Lung (tissue), 13 donors: ENCODE measurements around the gene KIF22. TPM values are rescaled to one million over a fixed set of nuclear protein-coding genes. Genes with fewer than 3 reads are reported as not detected.

Experiments
- ATAC-seq: fragments of 200-7000 bp; cut with Tn5 transposase; one replicate; pipeline ENCODE4 v1.9.1; 2020; ENCODE audit warnings: moderate number of reproducible peaks; ENCODE audit not compliant: insufficient read depth, low FRiP score
- DNase-seq, 3 donors: peaks; one replicate each; pipeline ENCODE4 v3.0.0-alpha.2; 2013 to 2017
- H3K27ac ChIP-seq, 2 donors: one replicate each; pipeline ENCODE4 v1.5.1; 2013; ENCODE audit warnings: mild to moderate bottlenecking in 2 of 2, moderate library complexity in 2 of 2, control low read depth in 1 of 2, inconsistent platforms in 1 of 2, low read depth in 1 of 2, low read length in 1 of 2
- H3K27me3 ChIP-seq, 3 donors: one replicate each; pipeline ENCODE4 v1.5.1; 2013; ENCODE audit warnings: low read length in 2 of 3; ENCODE audit not compliant: control insufficient read depth in 3 of 3, insufficient read depth in 3 of 3
- H3K36me3 ChIP-seq, 4 donors: one replicate each; pipeline ENCODE4 v1.5.1; 2013; ENCODE audit warnings: low read length in 4 of 4, mild to moderate bottlenecking in 1 of 4, moderate library complexity in 1 of 4; ENCODE audit not compliant: control insufficient read depth in 4 of 4, insufficient read depth in 4 of 4
- H3K4me1 ChIP-seq, 5 donors: one replicate each; pipeline ENCODE4 v1.5.1; 2013; ENCODE audit warnings: low read length in 5 of 5, mild to moderate bottlenecking in 2 of 5, moderate library complexity in 1 of 5; ENCODE audit not compliant: control insufficient read depth in 5 of 5, insufficient read depth in 5 of 5
- H3K4me3 ChIP-seq: one replicate; pipeline ENCODE4 v1.5.1; 2013; ENCODE audit warnings: mild to moderate bottlenecking, control low read depth, moderate library complexity
- H3K9ac ChIP-seq, 2 donors: one replicate each; pipeline ENCODE4 v1.5.1; 2013; ENCODE audit warnings: low read length in 2 of 2, control low read depth in 1 of 2; ENCODE audit not compliant: insufficient read depth in 1 of 2
- H3K9me3 ChIP-seq, 4 donors: one replicate each; pipeline ENCODE4 v1.5.1; 2013; ENCODE audit warnings: low read length in 3 of 4, mild to moderate bottlenecking in 1 of 4, moderate library complexity in 1 of 4; ENCODE audit not compliant: control insufficient read depth in 4 of 4, insufficient read depth in 3 of 4
- CTCF ChIP-seq: IDR thresholded peaks from 2 replicates; pipeline ENCODE4 v1.5.1; 2012; ENCODE audit warnings: mild to moderate bottlenecking; ENCODE audit errors: control extremely low read depth, extremely low read depth
- WGBS, 2 donors: extraction: QIAGEN DNeasy Blood & Tissue Kit; methylation state at CpG; one replicate each; pipeline ENCODE4 v1.1.7; 2013; 5-methylcytosine and 5-hydroxymethylcytosine counted together
- polyA plus RNA-seq, 2 donors: library from polyadenylated mRNA; stranded (reverse); fragments of 200-250 nt; gene quantifications; one replicate each; pipeline ENCODE4 v1.2.1, GENCODE V29; 2013
- small RNA-seq: library from RNA; depleted of rRNA; stranded (forward); fragments of <200 nt; gene quantifications from one replicate; pipeline ENCODE3, GENCODE V24; 2014; ENCODE audit warnings: low replicate concordance
- total RNA-seq, 2 donors: library from RNA; depleted of rRNA in 1 of 2; stranded (reverse); fragments of >200 nt in 1 of 2; gene quantifications; one replicate each; pipeline ENCODE4 v1.2.1, GENCODE V29; 2014 to 2021
- donor health status: control.
- donor health status: control.
- donor health status: Bipolar disorder and iron deficiency.
- donor health status: healthy.
- donor health status: DM: yes; HTN: yes; CAD: no.

Gene KIF22
- total and polyA plus RNA-seq, 4 donors: 22.1 to 84.9 (median 25.9) TPM

DNA sequence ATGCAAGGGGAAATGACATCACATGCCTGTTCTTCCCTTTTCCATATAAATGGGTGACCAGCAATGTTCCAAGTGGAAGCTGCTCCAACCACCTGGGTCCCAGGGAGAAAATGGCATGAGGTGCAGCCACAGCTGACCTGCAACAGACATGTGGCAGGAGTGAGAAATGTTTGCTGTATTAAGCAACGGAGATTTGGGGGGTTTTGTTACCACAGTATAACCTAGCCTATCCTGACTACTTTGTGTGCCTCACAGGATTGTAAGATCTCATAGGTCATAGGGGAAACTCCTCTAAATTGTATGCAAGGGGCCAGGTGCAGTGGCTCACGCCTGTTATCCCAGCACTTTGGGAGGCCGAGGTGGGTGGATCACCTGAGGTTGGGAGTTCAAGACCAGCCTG lies 60.4 kb downstream of the KIF22 start:
- TF ChIP-seq CTCF: no peak

GRCh38 chr16:29852654-29853053 lies 62.1 kb downstream of the KIF22 start:
- WGBS, 2 donors: 46 to 54% methylated on average over 7 of the region's 7 CpGs
- H3K27me3 ChIP-seq: no peaks in the 10 kb centered on the region
- no peak for TF ChIP-seq CTCF
- peak; percentile 59 to 82 (median 76) for DNase-seq
- peak overlapping the region in 1 of 2 donors; percentile 34 for H3K27ac ChIP-seq
- H3K36me3 ChIP-seq: peaks cover 0 to 7% (median 0%) of the 10 kb centered on the region in 4 donors
- no peak overlapping the region for H3K9ac ChIP-seq
- H3K4me1 ChIP-seq: peaks cover 0 to 3% (median 0%) of the 10 kb centered on the region in 5 donors
- no peak for ATAC-seq
- no peaks in the 10 kb centered on the region for H3K9me3 ChIP-seq
- no peak overlapping the region for H3K4me3 ChIP-seq

More for the DNA sequence above, 60.4 kb downstream of the KIF22 start:
- no peak for DNase-seq
- H3K9ac ChIP-seq: no peak overlapping the region
- no peak for ATAC-seq
- peaks cover 0 to 3% (median 0%) of the 10 kb centered on the region in 5 donors for H3K4me1 ChIP-seq
- H3K36me3 ChIP-seq: peaks cover 0 to 19% (median 4%) of the 10 kb centered on the region in 4 donors
- H3K9me3 ChIP-seq: no peaks in the 10 kb centered on the region
- 91 to 94% methylated on average over 3 of the region's 3 CpGs for WGBS, 2 donors
- H3K27ac ChIP-seq: no peak overlapping the region
- H3K4me3 ChIP-seq: no peak overlapping the region
- no peaks in the 10 kb centered on the region for H3K27me3 ChIP-seq

- Histone ChIP-seq H3K9ac (no peak overlapping the region), H3K4me3 (no peak overlapping the region), H3K27ac (no peak overlapping the region), H3K9me3 (no peaks in the 10 kb centered on the region), H3K27me3 (no peaks in the 10 kb centered on the region), H3K4me1 (peaks cover 0 to 3% (median 0%) of the 10 kb centered on the region in 5 donors), H3K36me3 (peaks cover 0 to 10% (median 4%) of the 10 kb centered on the region in 4 donors)
- TF ChIP-seq CTCF: no peak
- no peak for DNase-seq
- ATAC-seq: no peak
- 87 to 91% methylated on average over 5 of the region's 5 CpGs for WGBS, 2 donors
Measured at GRCh38 chr16:29854520-29855100, 64.1 kb downstream of the KIF22 start.

Small RNA genes lying within 50 kb of the gene (small RNA-seq; reads per million reads assigned to genes)
- gene AC009133.6: not detected
- not detected for gene AC120114.4

Other genes with a start within 250 kb of the KIF22 start
- gene SPN, start 127.5 kb upstream of the KIF22 start, total RNA-seq: 10 to 100 TPM in 1 of 2 donors, 1 to 10 TPM in 1; 5.8 to 52.5 TPM
- gene SPN, start 127.5 kb upstream of the KIF22 start, polyA plus RNA-seq: 10 to 100 TPM; 10.5 to 14.4 TPM
- 10 to 100 TPM; 22.0 to 23.1 TPM for gene QPRT, start 111.6 kb upstream of the KIF22 start, total RNA-seq
- 1 to 10 TPM; 8.7 to 9.6 TPM for gene QPRT, start 111.6 kb upstream of the KIF22 start, polyA plus RNA-seq
- gene C16orf54, start 44.8 kb upstream of the KIF22 start, total RNA-seq: 1 to 10 TPM; 3.1 to 9.1 TPM
- gene C16orf54, start 44.8 kb upstream of the KIF22 start, polyA plus RNA-seq: 1 to 10 TPM; 2.8 to 6.0 TPM
- under 1 TPM in 1 of 2 donors, not detected in 1; 0.06 TPM for gene ZG16, start 12.5 kb upstream of the KIF22 start, total RNA-seq
- under 1 TPM; 0.01 to 0.04 TPM for gene ZG16, start 12.5 kb upstream of the KIF22 start, polyA plus RNA-seq
- gene MAZ, start 15.8 kb downstream of the KIF22 start, total RNA-seq: 100 to 1,000 TPM in 1 of 2 donors, 10 to 100 TPM in 1; 94.9 to 159 TPM
- gene MAZ, start 15.8 kb downstream of the KIF22 start, polyA plus RNA-seq: 100 to 1,000 TPM; 112 to 170 TPM
- gene PRRT2, start 21.4 kb downstream of the KIF22 start, total RNA-seq: 1 to 10 TPM; 1.2 to 6.5 TPM
- 1 to 10 TPM in 1 of 2 donors, under 1 TPM in 1; 0.49 to 1.8 TPM for gene PRRT2, start 21.4 kb downstream of the KIF22 start, polyA plus RNA-seq
- 10 to 100 TPM; 18.4 to 23.1 TPM for gene PAGR1, start 25.4 kb downstream of the KIF22 start, total RNA-seq
- gene PAGR1, start 25.4 kb downstream of the KIF22 start, polyA plus RNA-seq: 10 to 100 TPM; 29.8 to 43.2 TPM
- gene MVP, start 29.7 kb downstream of the KIF22 start, total RNA-seq: 100 to 1,000 TPM; 150 to 322 TPM
- gene MVP, start 29.7 kb downstream of the KIF22 start, polyA plus RNA-seq: 100 to 1,000 TPM; 239 to 267 TPM
- gene CDIPT, start 72.5 kb downstream of the KIF22 start, total RNA-seq: 10 to 100 TPM; 66.9 to 71.7 TPM
- gene CDIPT, start 72.5 kb downstream of the KIF22 start, polyA plus RNA-seq: 100 to 1,000 TPM in 1 of 2 donors, 10 to 100 TPM in 1; 75.0 to 105 TPM
- 10 to 100 TPM in 1 of 2 donors, 1 to 10 TPM in 1; 6.4 to 19.2 TPM for gene SEZ6L2, start 108.8 kb downstream of the KIF22 start, total RNA-seq
- gene SEZ6L2, start 108.8 kb downstream of the KIF22 start, polyA plus RNA-seq: 1 to 10 TPM; 4.6 to 5.8 TPM
- 1 to 10 TPM in 1 of 2 donors, under 1 TPM in 1; 0.34 to 4.3 TPM for gene ASPHD1, start 109.7 kb downstream of the KIF22 start, total RNA-seq
- gene ASPHD1, start 109.7 kb downstream of the KIF22 start, polyA plus RNA-seq: 1 to 10 TPM; 3.2 to 4.1 TPM
- 10 to 100 TPM; 18.0 to 26.2 TPM for gene KCTD13, start 135.5 kb downstream of the KIF22 start, total RNA-seq
- gene KCTD13, start 135.5 kb downstream of the KIF22 start, polyA plus RNA-seq: 10 to 100 TPM; 15.0 to 15.1 TPM
- 100 to 1,000 TPM in 1 of 2 donors, 10 to 100 TPM in 1; 56.4 to 141 TPM for gene TMEM219, start 171.3 kb downstream of the KIF22 start, total RNA-seq
- 100 to 1,000 TPM; 127 to 210 TPM for gene TMEM219, start 171.3 kb downstream of the KIF22 start, polyA plus RNA-seq
- 10 to 100 TPM; 55.3 to 71.8 TPM for gene TAOK2, start 183.1 kb downstream of the KIF22 start, total RNA-seq
- gene TAOK2, start 183.1 kb downstream of the KIF22 start, polyA plus RNA-seq: 10 to 100 TPM; 33.8 to 55.5 TPM
- 10 to 100 TPM; 16.9 to 22.7 TPM for gene HIRIP3, start 204.9 kb downstream of the KIF22 start, total RNA-seq
- gene HIRIP3, start 204.9 kb downstream of the KIF22 start, polyA plus RNA-seq: 10 to 100 TPM; 13.1 to 18.4 TPM
- gene INO80E, start 205.5 kb downstream of the KIF22 start, total RNA-seq: 10 to 100 TPM; 37.5 to 68.5 TPM
- 100 to 1,000 TPM in 1 of 2 donors, 10 to 100 TPM in 1; 51.8 to 105 TPM for gene INO80E, start 205.5 kb downstream of the KIF22 start, polyA plus RNA-seq
- gene DOC2A, start 220.3 kb downstream of the KIF22 start, total RNA-seq: 1 to 10 TPM; 2.4 to 8.7 TPM
- gene DOC2A, start 220.3 kb downstream of the KIF22 start, polyA plus RNA-seq: 1 to 10 TPM; 1.4 to 2.9 TPM
- not detected for gene C16orf92, start 232.4 kb downstream of the KIF22 start, total RNA-seq
- gene C16orf92, start 232.4 kb downstream of the KIF22 start, polyA plus RNA-seq: not detected
- gene TLCD3B, start 240.5 kb downstream of the KIF22 start, total RNA-seq: under 1 TPM in 1 of 2 donors, not detected in 1; 0.43 TPM
- gene TLCD3B, start 240.5 kb downstream of the KIF22 start, polyA plus RNA-seq: under 1 TPM in 1 of 2 donors, not detected in 1; 0.03 TPM